Right ventricle myocardium inferior (tissue), 1 donor: ENCODE results near the gene ZNF512. TPM values are rescaled to one million over a fixed set of nuclear protein-coding genes. Genes with fewer than 3 reads are reported as not detected.

ENCODE experiments used
- ATAC-seq: fragments of 200-7000 bp; cut with Tn5 transposase; one replicate; pipeline ENCODE4 v1.9.1; 2020; ENCODE audit warnings: mild to moderate bottlenecking, moderate library complexity
- DNase-seq: peaks from one replicate; pipeline ENCODE4 v3.0.0; 2021; ENCODE audit errors: missing footprints
- intact Hi-C: fragments of 100-400 bp; cut with DNase I; formaldehyde crosslinking; loops from one replicate; pipeline ENCODE4 v1.11.0; 2022
- total RNA-seq: library from RNA; stranded (reverse); fragmentation: NEBNext Ultra II Directional; extraction: Animal tissue kit (Norgen Biotek cat#: 25700); gene quantifications from one replicate; pipeline ENCODE4 v1.2.1, GENCODE V29; 2021
- donor health status: DM: no; HTN: yes; CAD: no; lungs with severe emphysema.

Gene ZNF512
- total RNA-seq, 1 donor from 2014 or later: 18.3 TPM

- ATAC-seq: peak; percentile 88
- intact Hi-C loops: no loop called here
- peak; percentile 90 for DNase-seq
Measured at GRCh38 chr2:27663285-27664153, 80.7 kb downstream of the ZNF512 start, which contains the start of the genes SLC4A1AP and SUPT7L. SLC4A1AP (plus strand) TSS chr2:27663889; CDS start chr2:27663915, 26 bp downstream. SUPT7L (minus strand) TSS chr2:27663614; CDS start chr2:27662192, 1,422 bp downstream.

- DNase-seq (no peak), ATAC-seq (no peak)
- intact Hi-C loops: no loop called here
Measured at GRCh38 chr2:27664154-27664574, 81.3 kb downstream of the ZNF512 start.

- intact Hi-C loops: no loop called here
Measured at GRCh38 chr2:27664622-27665363, 82.0 kb downstream of the ZNF512 start.

GRCh38 chr2:27667446-27667845 lies 84.6 kb downstream of the ZNF512 start:
- DNase-seq: no peak
- no peak for ATAC-seq
- intact Hi-C loops: no loop called here

More at GRCh38 chr2:27664622-27665363, 82.0 kb downstream of the ZNF512 start:
- ATAC-seq (no peak), DNase-seq (no peak)

- no peak for DNase-seq
- ATAC-seq: no peak
- intact Hi-C loops: no loop called here
Measured at GRCh38 chr2:27671235-27671634, 88.4 kb downstream of the ZNF512 start.

Other genes starting within 250 kb of the ZNF512 start
- 17.3 TPM for gene GTF3C2, start 226.3 kb upstream of the ZNF512 start, total RNA-seq
- gene EIF2B4, start 212.7 kb upstream of the ZNF512 start, total RNA-seq: 40.3 TPM
- gene SNX17, start 212.4 kb upstream of the ZNF512 start, total RNA-seq: 57.6 TPM
- 6.8 TPM for gene ZNF513, start 202.3 kb upstream of the ZNF512 start, total RNA-seq
- 35.6 TPM for gene PPM1G, start 173.5 kb upstream of the ZNF512 start, total RNA-seq
- gene NRBP1, start 154.4 kb upstream of the ZNF512 start, total RNA-seq: 58.4 TPM
- gene KRTCAP3, start 140.7 kb upstream of the ZNF512 start, total RNA-seq: 0.60 TPM
- gene IFT172, start 93.3 kb upstream of the ZNF512 start, total RNA-seq: 19.3 TPM
- 2.9 TPM for gene FNDC4, start 87.8 kb upstream of the ZNF512 start, total RNA-seq
- not detected for gene GCKR, start 86.2 kb upstream of the ZNF512 start, total RNA-seq
- 6.2 TPM for gene CCDC121, start 46.0 kb downstream of the ZNF512 start, total RNA-seq
- gene GPN1, start 46.0 kb downstream of the ZNF512 start, total RNA-seq: 18.9 TPM
- 26.3 TPM for gene SUPT7L, start 80.6 kb downstream of the ZNF512 start, total RNA-seq
- gene SLC4A1AP, start 80.8 kb downstream of the ZNF512 start, total RNA-seq: 20.6 TPM
- 360 TPM for gene MRPL33, start 188.7 kb downstream of the ZNF512 start, total RNA-seq